Mucosa of descending colon (tissue), 3 donors: ENCODE results near the gene OCA2. TPM values are rescaled to one million over a fixed set of nuclear protein-coding genes. Genes with fewer than 3 reads are reported as not detected.

Source experiments
- ATAC-seq: fragments of 200-7000 bp; cut with Tn5 transposase; one replicate; pipeline ENCODE4 v1.9.1; 2020; ENCODE audit warnings: mild to moderate bottlenecking, moderate library complexity
- DNase-seq, 3 donors: peaks; one replicate each; pipeline ENCODE4 v3.0.0-alpha.2; 2020
- H3K36me3 ChIP-seq: fragments of 200-600 bp; one replicate; pipeline ENCODE4 v1.8.0; 2021; ENCODE audit warnings: low read depth, mild to moderate bottlenecking
- H3K4me1 ChIP-seq: fragments of 200-600 bp; one replicate; pipeline ENCODE4 v1.8.0; 2021; ENCODE audit warnings: low read depth, mild to moderate bottlenecking
- H3K4me3 ChIP-seq: fragments of 200-600 bp; one replicate; pipeline ENCODE4 v1.8.0; 2021; ENCODE audit warnings: mild to moderate bottlenecking
- H3K9me3 ChIP-seq: fragments of 200-600 bp; one replicate; pipeline ENCODE4 v1.8.0; 2021; ENCODE audit warnings: mild to moderate bottlenecking
- CTCF ChIP-seq: fragments of 200-600 bp; IDR thresholded peaks from one replicate; pipeline ENCODE4 v1.8.0; 2022; ENCODE audit warnings: antibody characterized with exemption, mild to moderate bottlenecking
- intact Hi-C, 2 donors: fragments of 100-400 bp; cut with DNase I in 1 of 2; cut with micrococcal nuclease in 1 of 2; formaldehyde crosslinking; loops; one replicate each; pipeline versions ENCODE4 v1.11.0 to v1.11.1; 2022; cut with DNase I, micrococcal nuclease
- total RNA-seq, 3 donors: library from RNA; stranded (reverse); fragmentation: NEBNext Ultra II Directional in 2 of 3; extraction: Animal tissue kit (Norgen Biotek cat#: 25700) in 2 of 3; gene quantifications; one replicate each; pipeline versions ENCODE4 v1.2.1 to v1.2.4, GENCODE V29; 2021 to 2023
- donor health status: DM: no; HTN: no; CAD: no; lungs with moderate emphysema.
- donor health status: DM: no; HTN: no; CAD: no.
- donor health status: DM: no; HTN: yes; CAD: no.

Gene OCA2
- total RNA-seq, 3 donors from 2014 or later, result 0.22 to 0.32 TPM; not detected in 1

GRCh38 chr15:27815035-27815434 is 284.1 kb downstream of the OCA2 start:
- H3K4me1 ChIP-seq, result no peaks in the 10 kb centered on the region
- peaks cover 62% of the 10 kb centered on the region for H3K9me3 ChIP-seq
- TF ChIP-seq CTCF, result no peak
- no peak overlapping the region for H3K4me3 ChIP-seq
- ATAC-seq, result no peak
- intact Hi-C loops, result no loop called here
- H3K36me3 ChIP-seq, result no peaks in the 10 kb centered on the region
- no peak for DNase-seq

- H3K4me1 ChIP-seq, result no peaks in the 10 kb centered on the region
- TF ChIP-seq CTCF, result no peak
- intact Hi-C loops, result no loop called here
- peaks cover 56% of the 10 kb centered on the region for H3K9me3 ChIP-seq
- ATAC-seq (no peak), DNase-seq (no peak)
- H3K36me3 ChIP-seq, result no peaks in the 10 kb centered on the region
- no peak overlapping the region for H3K4me3 ChIP-seq
These were observed 286.0 kb downstream of the OCA2 start for GRCh38 chr15:27813139-27813538.

GRCh38 chr15:27808182-27808581 is 290.9 kb downstream of the OCA2 start:
- no peak for DNase-seq
- Histone ChIP-seq H3K9me3 (peaks cover 64% of the 10 kb centered on the region), H3K4me3 (no peak overlapping the region), H3K4me1 (no peaks in the 10 kb centered on the region), H3K36me3 (no peaks in the 10 kb centered on the region)
- no peak for TF ChIP-seq CTCF
- ATAC-seq, result no peak
- intact Hi-C loops, result no loop called here

GRCh38 chr15:27807335-27807734 is 291.8 kb downstream of the OCA2 start:
- intact Hi-C loops, result no loop called here
- no peak for TF ChIP-seq CTCF
- Histone ChIP-seq H3K4me1 (no peaks in the 10 kb centered on the region), H3K4me3 (no peak overlapping the region), H3K9me3 (peaks cover 59% of the 10 kb centered on the region), H3K36me3 (no peaks in the 10 kb centered on the region)
- no peak for ATAC-seq
- no peak for DNase-seq

- no peak overlapping the region for H3K4me3 ChIP-seq
- no peaks in the 10 kb centered on the region for H3K36me3 ChIP-seq
- intact Hi-C loops, result no loop called here
- H3K4me1 ChIP-seq, result no peaks in the 10 kb centered on the region
- TF ChIP-seq CTCF, result no peak
- peaks cover 65% of the 10 kb centered on the region for H3K9me3 ChIP-seq
- DNase-seq (no peak), ATAC-seq (no peak)
These were observed 292.7 kb downstream of the OCA2 start for GRCh38 chr15:27806396-27806795.
